Endothelial cell (in vitro differentiated cells): Measurements from ENCODE around the gene PIP5K1B. TPM values are rescaled to one million over a fixed set of nuclear protein-coding genes. Genes with fewer than 3 reads are reported as not detected.

Source experiments
- DNase-seq: peaks from one replicate; pipeline ENCODE4 v3.0.0; 2021; ENCODE audit warnings: low spot score
- H3K27ac Mint-ChIP-seq: one replicate; pipeline ENCODE4 v1.8.0; 2021; ENCODE audit warnings: mixed read lengths, inconsistent platforms; ENCODE audit not compliant: unreplicated experiment
- H3K27me3 Mint-ChIP-seq: one replicate; pipeline ENCODE4 v1.8.0; 2021; ENCODE audit warnings: mild to moderate bottlenecking, moderate library complexity, mixed read lengths, inconsistent platforms; ENCODE audit not compliant: unreplicated experiment
- H3K36me3 Mint-ChIP-seq: one replicate; pipeline ENCODE4 v1.8.0; 2021; ENCODE audit warnings: mild to moderate bottlenecking, low read depth, mixed read lengths, inconsistent platforms; ENCODE audit not compliant: unreplicated experiment
- H3K4me1 Mint-ChIP-seq: one replicate; pipeline ENCODE4 v1.8.0; 2021; ENCODE audit warnings: mild to moderate bottlenecking, mixed read lengths, inconsistent platforms; ENCODE audit not compliant: unreplicated experiment
- H3K4me3 Mint-ChIP-seq: one replicate; pipeline ENCODE4 v1.8.0; 2021; ENCODE audit warnings: mild to moderate bottlenecking, mixed read lengths, inconsistent platforms; ENCODE audit not compliant: unreplicated experiment
- H3K9me3 Mint-ChIP-seq: one replicate; pipeline ENCODE4 v1.8.0; 2021; ENCODE audit warnings: mixed read lengths, inconsistent platforms; ENCODE audit not compliant: unreplicated experiment
- CTCF ChIP-seq: fragments of 200-600 bp; sonication (generic); IDR thresholded peaks from one replicate; pipeline ENCODE4 v1.5.0; 2021; ENCODE audit warnings: antibody characterized with exemption; ENCODE audit not compliant: unreplicated experiment
- total RNA-seq: library from RNA; stranded (reverse); fragmentation: NEBNext Ultra II Directional; extraction: Animal tissue kit (Norgen Biotek cat#: 25700); gene quantifications from one replicate; pipeline ENCODE4 v1.2.1, GENCODE V29; 2021; ENCODE audit not compliant: unreplicated experiment

Gene PIP5K1B
- total RNA-seq, 1 donor from 2014 or later, result 1.8 TPM

GRCh38 chr9:68842568-68842967 lies 137.5 kb downstream of the PIP5K1B start:
- H3K9me3 Mint-ChIP-seq, result no peaks in the 10 kb centered on the region
- H3K36me3 Mint-ChIP-seq, result no peaks in the 10 kb centered on the region
- H3K27ac Mint-ChIP-seq, result no peak overlapping the region
- peaks cover 1% of the 10 kb centered on the region for H3K27me3 Mint-ChIP-seq
- peaks cover 7% of the 10 kb centered on the region for H3K4me1 Mint-ChIP-seq
- TF ChIP-seq CTCF, result no peak
- H3K4me3 Mint-ChIP-seq, result no peak overlapping the region
- no peak for DNase-seq

- H3K27me3 Mint-ChIP-seq, result peaks cover 1% of the 10 kb centered on the region
- TF ChIP-seq CTCF, result no peak
- peaks cover 7% of the 10 kb centered on the region for H3K4me1 Mint-ChIP-seq
- H3K36me3 Mint-ChIP-seq, result no peaks in the 10 kb centered on the region
- H3K9me3 Mint-ChIP-seq, result no peaks in the 10 kb centered on the region
- DNase-seq, result no peak
- H3K4me3 Mint-ChIP-seq, result no peak overlapping the region
- no peak overlapping the region for H3K27ac Mint-ChIP-seq
These were observed 138.2 kb downstream of the PIP5K1B start for GRCh38 chr9:68843239-68843638.

- peaks cover 7% of the 10 kb centered on the region for H3K4me1 Mint-ChIP-seq
- H3K36me3 Mint-ChIP-seq, result no peaks in the 10 kb centered on the region
These were observed 139.1 kb downstream of the PIP5K1B start for GRCh38 chr9:68844157-68844556.

GRCh38 chr9:68844631-68845612 lies 139.9 kb downstream of the PIP5K1B start:
- DNase-seq, result peak; percentile 65
- Mint-ChIP-seq H3K36me3 (no peaks in the 10 kb centered on the region), H3K4me1 (peaks cover 7% of the 10 kb centered on the region), H3K4me3 (no peak overlapping the region), H3K9me3 (no peaks in the 10 kb centered on the region), H3K27ac (no peak overlapping the region), H3K27me3 (peaks cover 1% of the 10 kb centered on the region)
- peak; percentile 52 for TF ChIP-seq CTCF

More at GRCh38 chr9:68844157-68844556, 139.1 kb downstream of the PIP5K1B start:
- H3K9me3 Mint-ChIP-seq, result no peaks in the 10 kb centered on the region
- H3K4me3 Mint-ChIP-seq, result no peak overlapping the region
- H3K27me3 Mint-ChIP-seq, result peaks cover 1% of the 10 kb centered on the region
- TF ChIP-seq CTCF, result no peak
- no peak overlapping the region for H3K27ac Mint-ChIP-seq
- no peak for DNase-seq

- TF ChIP-seq CTCF, result no peak
- no peaks in the 10 kb centered on the region for H3K36me3 Mint-ChIP-seq
- H3K4me3 Mint-ChIP-seq, result no peak overlapping the region
- peaks cover 1% of the 10 kb centered on the region for H3K27me3 Mint-ChIP-seq
- H3K27ac Mint-ChIP-seq, result no peak overlapping the region
- no peaks in the 10 kb centered on the region for H3K9me3 Mint-ChIP-seq
- H3K4me1 Mint-ChIP-seq, result peaks cover 7% of the 10 kb centered on the region
- DNase-seq, result no peak
These were observed 142.7 kb downstream of the PIP5K1B start for GRCh38 chr9:68847765-68848164.
